ENCODE data around the gene CPM. TPM values are rescaled to one million over a fixed set of nuclear protein-coding genes. Genes with fewer than 3 reads are reported as not detected.

CPM gene
- total and polyA plus RNA-seq, 9 donors = 21.3 to 64.6 (median 37.9) TPM

GRCh38 chr12:68958322-68958721 is 25.4 kb upstream of the CPM start:
- Histone ChIP-seq H3K27me3 (no peaks in the 10 kb centered on the region), H3K4me3 (no peak overlapping the region), H3K9me3 (no peaks in the 10 kb centered on the region), H3K27ac (no peak overlapping the region), H3K36me3 (no peaks in the 10 kb centered on the region), H3K4me1 (ENCODE audit: insufficient read depth) (peaks cover 2% of the 10 kb centered on the region)
- intact Hi-C loops (cut with DNase I) = no loop called here
- TF ChIP-seq, protein P1, sequence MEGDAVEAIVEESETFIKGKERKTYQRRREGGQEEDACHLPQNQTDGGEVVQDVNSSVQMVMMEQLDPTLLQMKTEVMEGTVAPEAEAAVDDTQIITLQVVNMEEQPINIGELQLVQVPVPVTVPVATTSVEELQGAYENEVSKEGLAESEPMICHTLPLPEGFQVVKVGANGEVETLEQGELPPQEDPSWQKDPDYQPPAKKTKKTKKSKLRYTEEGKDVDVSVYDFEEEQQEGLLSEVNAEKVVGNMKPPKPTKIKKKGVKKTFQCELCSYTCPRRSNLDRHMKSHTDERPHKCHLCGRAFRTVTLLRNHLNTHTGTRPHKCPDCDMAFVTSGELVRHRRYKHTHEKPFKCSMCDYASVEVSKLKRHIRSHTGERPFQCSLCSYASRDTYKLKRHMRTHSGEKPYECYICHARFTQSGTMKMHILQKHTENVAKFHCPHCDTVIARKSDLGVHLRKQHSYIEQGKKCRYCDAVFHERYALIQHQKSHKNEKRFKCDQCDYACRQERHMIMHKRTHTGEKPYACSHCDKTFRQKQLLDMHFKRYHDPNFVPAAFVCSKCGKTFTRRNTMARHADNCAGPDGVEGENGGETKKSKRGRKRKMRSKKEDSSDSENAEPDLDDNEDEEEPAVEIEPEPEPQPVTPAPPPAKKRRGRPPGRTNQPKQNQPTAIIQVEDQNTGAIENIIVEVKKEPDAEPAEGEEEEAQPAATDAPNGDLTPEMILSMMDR (IDR thresholded peaks at IDR 0.05) = no peak
- TF ChIP-seq EP300 (IDR thresholded peaks at IDR 0.05) (no peak), POLR2A (IDR thresholded peaks at IDR 0.05) (no peak)
- no peak for DNase-seq
- WGBS, 3 donors = 89 to 95% (median 92%) methylated on average over 3 of the region's 3 CpGs

GRCh38 chr12:68957273-68957672 is 24.3 kb upstream of the CPM start:
- no peaks in the 10 kb centered on the region for H3K27me3 ChIP-seq
- no peaks in the 10 kb centered on the region for H3K36me3 ChIP-seq
- H3K27ac ChIP-seq = no peak overlapping the region
- no peaks in the 10 kb centered on the region for H3K9me3 ChIP-seq
- no peak for TF ChIP-seq POLR2A (IDR thresholded peaks at IDR 0.05)
- no peak for TF ChIP-seq EP300 (IDR thresholded peaks at IDR 0.05)
- TF ChIP-seq, protein P1 (IDR thresholded peaks at IDR 0.05) = no peak
- no peak for DNase-seq
- intact Hi-C loops (cut with DNase I) = no loop called here
- H3K4me3 ChIP-seq = no peak overlapping the region
- peaks cover 2% of the 10 kb centered on the region for H3K4me1 ChIP-seq (ENCODE audit: insufficient read depth)

DNA sequence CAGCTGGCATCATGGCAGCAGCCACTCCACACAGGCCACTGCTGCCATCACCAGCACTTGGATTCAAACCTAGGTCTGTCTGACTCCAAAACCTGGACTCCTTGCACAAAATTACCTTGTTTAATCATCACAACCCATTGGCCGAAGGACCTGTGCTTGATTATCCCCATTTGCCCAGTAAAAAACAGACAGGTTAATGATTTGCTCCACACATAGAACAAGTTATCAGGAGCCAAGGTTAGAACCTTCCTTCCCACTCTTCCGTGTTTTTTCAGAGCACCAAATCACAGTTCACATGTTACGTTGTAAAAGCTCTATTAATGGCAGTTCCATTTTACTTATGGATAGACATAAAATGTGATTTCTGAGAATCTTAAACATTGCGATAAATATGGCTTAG is 23.5 kb upstream of the CPM start:
- no peak overlapping the region for H3K4me3 ChIP-seq
- 93 to 94% (median 93%) methylated on average over 4 of the region's 4 CpGs for WGBS, 3 donors

GRCh38 chr12:68954811-68955210 is 21.8 kb upstream of the CPM start:
- intact Hi-C loops (cut with DNase I) = no loop called here
- WGBS, 3 donors = 87 to 90% (median 89%) methylated on average over 7 of the region's 7 CpGs
- H3K4me3 ChIP-seq = no peak overlapping the region

More for the DNA sequence above, 23.5 kb upstream of the CPM start:
- H3K9me3 ChIP-seq = no peaks in the 10 kb centered on the region
- no peak overlapping the region for H3K27ac ChIP-seq
- H3K27me3 ChIP-seq = no peaks in the 10 kb centered on the region
- no peak for DNase-seq
- intact Hi-C loops (cut with DNase I) = no loop called here
- TF ChIP-seq EP300 (IDR thresholded peaks at IDR 0.05) (no peak), POLR2A (IDR thresholded peaks at IDR 0.05) (no peak)
- TF ChIP-seq, protein P1 (IDR thresholded peaks at IDR 0.05) = no peak
- no peaks in the 10 kb centered on the region for H3K36me3 ChIP-seq
- H3K4me1 ChIP-seq (ENCODE audit: insufficient read depth) = peaks cover 4% of the 10 kb centered on the region

More at GRCh38 chr12:68954811-68955210, 21.8 kb upstream of the CPM start:
- TF ChIP-seq, protein P1 (IDR thresholded peaks at IDR 0.05) = no peak
- TF ChIP-seq POLR2A (IDR thresholded peaks at IDR 0.05) (no peak), EP300 (IDR thresholded peaks at IDR 0.05) (no peak)
- H3K9me3 ChIP-seq = no peaks in the 10 kb centered on the region
- H3K27me3 ChIP-seq = no peaks in the 10 kb centered on the region
- peaks cover 7% of the 10 kb centered on the region for H3K4me1 ChIP-seq (ENCODE audit: insufficient read depth)
- no peak overlapping the region for H3K27ac ChIP-seq
- no peak for DNase-seq
- H3K36me3 ChIP-seq = no peaks in the 10 kb centered on the region
